NT2/D1 (cell line): ENCODE measurements around the gene SURF1.

Experiments
- DNase-seq: peaks from one replicate; pipeline ENCODE4 v3.0.0-alpha.2; 2011; ENCODE audit warnings: low read depth, low spot score
- H3K27me3 ChIP-seq: 2 replicates; pipeline ENCODE4 v1.6.0; 2011; ENCODE audit warnings: mild to moderate bottlenecking; ENCODE audit not compliant: insufficient read length, insufficient read depth
- H3K36me3 ChIP-seq: 2 replicates; pipeline ENCODE4 v1.6.1; 2011; ENCODE audit warnings: mild to moderate bottlenecking, low read length, mixed read lengths; ENCODE audit not compliant: insufficient read depth, insufficient read length
- H3K4me1 ChIP-seq: 2 replicates; pipeline ENCODE4 v1.5.1; 2011; ENCODE audit not compliant: insufficient read depth, insufficient read length
- H3K4me3 ChIP-seq: 2 replicates; pipeline ENCODE4 v1.5.1; 2011; ENCODE audit warnings: low read depth; ENCODE audit not compliant: insufficient read length
- H3K9ac ChIP-seq: 2 replicates; pipeline ENCODE4 v1.6.0; 2011; ENCODE audit warnings: low read depth; ENCODE audit not compliant: insufficient read length
- H3K9me3 ChIP-seq: 2 replicates; pipeline ENCODE4 v1.5.1; 2011; ENCODE audit warnings: mild to moderate bottlenecking, low read length; ENCODE audit not compliant: insufficient read depth
- SUZ12 ChIP-seq: IDR thresholded peaks from 2 replicates; pipeline ENCODE4 v1.6.1; 2011; ENCODE audit not compliant: insufficient read length, insufficient read depth; ENCODE audit errors: extremely low read depth
- YY1 ChIP-seq: IDR thresholded peaks from 2 replicates; pipeline ENCODE4 v1.6.1; 2011; ENCODE audit not compliant: insufficient read length, insufficient read depth
- ZNF274 ChIP-seq: IDR thresholded peaks from 2 replicates; pipeline ENCODE4 v1.6.1; 2011; ENCODE audit warnings: mild to moderate bottlenecking, low read depth, low read length

Gene SURF1

DNA sequence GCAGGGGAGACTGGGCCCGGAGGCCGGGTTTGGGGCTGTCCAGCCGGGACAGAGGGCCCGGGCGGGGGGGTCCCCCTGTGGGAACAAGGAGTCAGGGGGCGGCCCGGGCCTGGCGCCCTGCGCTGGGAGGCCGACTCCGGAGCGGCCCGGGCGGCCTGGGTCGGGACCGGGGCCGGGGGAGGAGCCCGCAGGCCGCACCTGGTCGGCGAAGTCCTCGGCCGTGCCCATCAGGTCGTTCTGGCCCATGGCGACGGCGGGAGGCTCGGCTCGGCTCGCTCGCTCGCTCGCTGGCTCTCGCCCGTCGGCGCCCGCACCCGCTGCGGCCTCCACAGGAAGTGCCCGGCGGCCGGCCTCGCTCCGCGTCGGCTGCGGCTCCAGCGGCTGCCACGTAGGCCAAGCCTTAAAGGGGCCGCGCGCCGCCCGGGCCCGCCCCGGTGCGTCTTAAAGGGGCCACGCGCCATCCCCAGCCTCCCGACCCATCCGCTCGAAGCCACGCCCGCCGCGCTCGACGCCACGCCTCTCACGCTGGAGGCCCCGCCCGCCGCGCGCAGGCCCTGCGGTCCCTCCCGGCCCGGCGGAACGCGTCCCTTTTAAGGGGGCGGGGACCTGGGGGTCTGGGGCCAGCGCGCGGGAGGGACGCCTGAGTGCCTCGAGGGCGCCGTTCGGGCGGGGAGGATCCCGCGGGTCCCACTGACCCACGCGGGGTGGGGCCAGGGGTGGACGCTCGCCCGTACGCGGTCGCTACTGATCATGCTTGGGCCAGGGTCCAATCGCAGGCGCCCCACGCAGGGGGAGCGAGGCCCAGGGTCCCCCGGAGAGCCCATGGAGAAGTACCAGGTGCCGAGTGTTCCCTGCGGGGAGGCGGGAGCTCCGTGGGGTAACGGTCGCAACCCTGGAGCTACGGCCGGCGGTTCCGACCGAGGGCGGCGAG is 19.7 kb upstream of the SURF1 start, which contains the start of the genes STKLD1 and SURF4:
TSS of gene STKLD1 (plus strand) at position 643 of the 931 bp plus-strand sequence. CDS start at position 751, 108 bp downstream.
TSS of gene SURF4 (minus strand) at position 337 of the 931 bp plus-strand sequence. CDS start at position 246, 91 bp downstream.
- peak within 1 kb of the TSS; percentile 92 for H3K4me3 ChIP-seq
- TF ChIP-seq YY1 (no peak), ZNF274 (no peak), SUZ12 (no peak)
- H3K27me3 ChIP-seq: no peaks in the 10 kb centered on the region
- DNase-seq: peak; percentile 95
- H3K9me3 ChIP-seq: no peaks in the 10 kb centered on the region
- H3K4me1 ChIP-seq: peaks cover 21% of the 10 kb centered on the region
- H3K9ac ChIP-seq: peak within 1 kb of the TSS; percentile 96
- H3K36me3 ChIP-seq: peaks cover 32% of the 10 kb centered on the region

DNA sequence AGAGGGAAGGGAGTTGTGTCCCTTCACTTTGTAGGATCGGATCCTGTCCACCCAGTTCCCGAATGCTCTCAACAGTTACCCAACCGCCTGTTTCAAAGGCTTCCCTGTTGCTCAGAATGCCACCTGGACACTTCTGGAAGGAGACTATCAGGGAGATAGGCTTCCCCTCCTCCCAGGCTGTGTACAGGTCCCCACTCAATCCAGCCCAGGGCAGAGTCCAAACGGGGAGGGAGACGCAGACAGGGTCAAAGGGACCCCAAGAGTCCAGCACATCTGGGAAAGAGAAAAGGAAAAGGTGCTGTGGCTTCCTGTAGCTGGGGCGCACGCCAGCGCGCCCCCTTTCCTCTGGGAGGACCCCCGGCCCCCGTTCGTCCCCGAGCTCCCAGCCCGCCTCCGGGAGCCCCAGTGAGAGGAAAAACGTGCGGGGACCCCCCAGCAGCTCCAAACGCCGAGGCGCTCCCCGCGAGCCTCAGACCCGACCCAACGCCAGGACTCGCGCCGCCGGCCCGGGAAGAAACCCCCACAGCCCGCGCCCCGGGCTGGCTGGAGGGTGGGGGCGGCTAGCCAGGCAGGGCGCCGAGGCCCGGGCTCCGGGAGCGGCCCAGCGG is 18.9 kb upstream of the SURF1 start:
- peak overlapping the region; percentile 96 for H3K9ac ChIP-seq
- peaks cover 40% of the 10 kb centered on the region for H3K36me3 ChIP-seq
- no peaks in the 10 kb centered on the region for H3K27me3 ChIP-seq
- TF ChIP-seq ZNF274 (no peak), SUZ12 (no peak), YY1 (no peak)
- H3K4me1 ChIP-seq: peaks cover 21% of the 10 kb centered on the region
- peak overlapping the region; percentile 92 for H3K4me3 ChIP-seq
- no peak for DNase-seq
- H3K9me3 ChIP-seq: no peaks in the 10 kb centered on the region

DNA sequence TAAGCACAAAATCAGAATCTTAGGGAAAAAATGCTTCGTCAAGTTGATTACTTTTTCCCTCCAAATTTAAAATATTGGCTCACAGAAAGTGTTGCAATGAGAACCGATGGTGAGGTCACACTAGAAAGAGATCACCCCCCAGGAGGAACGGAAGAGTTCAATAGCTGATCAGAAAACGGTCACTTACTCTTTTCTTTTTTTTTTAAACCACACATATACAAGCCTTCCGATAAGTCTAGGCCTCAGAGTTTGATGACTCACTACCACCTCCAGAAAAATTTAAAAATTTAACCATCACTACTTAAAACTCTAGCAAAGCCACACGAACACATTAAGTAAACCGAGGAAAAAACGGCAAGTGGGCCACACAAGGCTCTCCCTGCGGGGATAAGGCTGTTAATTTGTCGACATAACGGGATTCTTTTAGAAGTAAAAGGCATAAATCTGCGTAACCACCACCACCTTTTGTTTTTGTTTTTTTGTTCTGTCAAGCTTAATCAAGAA is 18.4 kb upstream of the SURF1 start:
- peaks cover 46% of the 10 kb centered on the region for H3K36me3 ChIP-seq
- TF ChIP-seq ZNF274: no peak
- no peak for TF ChIP-seq YY1
- TF ChIP-seq SUZ12: no peak
- no peaks in the 10 kb centered on the region for H3K27me3 ChIP-seq
- H3K9ac ChIP-seq: peak overlapping the region; percentile 96
- no peaks in the 10 kb centered on the region for H3K9me3 ChIP-seq
- peaks cover 22% of the 10 kb centered on the region for H3K4me1 ChIP-seq
- no peak for DNase-seq
- peak overlapping the region; percentile 92 for H3K4me3 ChIP-seq

GRCh38 chr9:133372144-133372543 is 15.9 kb upstream of the SURF1 start:
- H3K36me3 ChIP-seq: peaks cover 71% of the 10 kb centered on the region
- no peak for DNase-seq
- no peak overlapping the region for H3K4me3 ChIP-seq
- TF ChIP-seq SUZ12 (no peak), YY1 (no peak), ZNF274 (no peak)
- peaks cover 5% of the 10 kb centered on the region for H3K4me1 ChIP-seq
- H3K27me3 ChIP-seq: no peaks in the 10 kb centered on the region
- H3K9me3 ChIP-seq: no peaks in the 10 kb centered on the region
- H3K9ac ChIP-seq: no peak overlapping the region

DNA sequence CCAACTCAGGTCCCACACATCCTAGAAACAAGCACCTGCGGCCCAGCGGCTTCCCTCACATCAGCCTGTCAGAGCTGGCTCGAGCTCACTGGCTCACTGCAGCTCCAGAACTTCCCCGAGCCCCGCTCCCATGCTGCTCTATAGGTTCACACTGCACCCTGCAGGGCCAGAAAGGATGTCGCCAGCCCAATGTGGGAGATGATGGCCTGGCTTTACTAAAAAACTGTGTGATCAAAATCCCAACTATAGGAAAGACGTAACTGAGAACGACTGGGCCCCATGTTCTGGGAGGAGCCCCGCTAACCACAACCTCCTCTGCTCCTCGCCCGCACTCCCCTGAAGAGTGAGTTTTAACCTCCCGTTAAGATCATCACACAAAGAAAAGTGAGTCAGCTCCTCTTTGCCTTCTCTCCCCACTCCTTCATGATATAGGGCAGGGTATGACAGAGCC is 15.0 kb upstream of the SURF1 start:
- no peak for DNase-seq
- Histone ChIP-seq H3K4me3 (no peak overlapping the region), H3K36me3 (peaks cover 79% of the 10 kb centered on the region), H3K27me3 (no peaks in the 10 kb centered on the region), H3K4me1 (peaks cover 5% of the 10 kb centered on the region), H3K9me3 (no peaks in the 10 kb centered on the region), H3K9ac (peak overlapping the region; percentile 47)
- no peak for TF ChIP-seq YY1
- no peak for TF ChIP-seq SUZ12
- no peak for TF ChIP-seq ZNF274

DNA sequence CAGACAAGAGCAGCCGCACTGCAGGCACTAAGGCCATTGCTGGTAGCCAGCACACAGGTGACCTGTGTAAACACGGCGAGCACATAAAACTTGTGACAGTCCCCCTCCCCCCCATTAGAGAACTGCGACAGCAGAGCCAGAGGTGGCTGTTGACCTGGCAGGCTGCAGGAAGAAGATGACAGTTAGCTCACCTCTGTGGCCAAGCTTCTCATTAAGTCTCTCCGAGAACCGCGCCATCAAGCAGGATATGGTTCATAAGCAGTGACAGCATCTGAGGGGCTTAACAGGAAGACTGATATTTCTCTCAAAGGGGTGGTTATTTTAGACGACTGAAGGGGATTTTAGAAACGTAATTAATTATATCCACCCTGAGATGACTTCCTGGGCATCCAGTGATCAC is 14.4 kb upstream of the SURF1 start:
- Histone ChIP-seq H3K9ac (no peak overlapping the region), H3K27me3 (no peaks in the 10 kb centered on the region), H3K4me1 (peaks cover 5% of the 10 kb centered on the region), H3K9me3 (no peaks in the 10 kb centered on the region), H3K36me3 (peaks cover 85% of the 10 kb centered on the region), H3K4me3 (no peak overlapping the region)
- TF ChIP-seq YY1 (no peak), SUZ12 (no peak), ZNF274 (no peak)
- DNase-seq: no peak

- Histone ChIP-seq H3K4me3 (no peak overlapping the region), H3K9ac (no peak overlapping the region), H3K36me3 (peaks cover 90% of the 10 kb centered on the region), H3K27me3 (no peaks in the 10 kb centered on the region), H3K4me1 (peaks cover 5% of the 10 kb centered on the region), H3K9me3 (no peaks in the 10 kb centered on the region)
- no peak for DNase-seq
- TF ChIP-seq YY1: no peak
- no peak for TF ChIP-seq ZNF274
- TF ChIP-seq SUZ12: no peak
Measured at GRCh38 chr9:133369933-133370332, 13.6 kb upstream of the SURF1 start.
